Keratinocyte (primary cell): Measurements from ENCODE around the gene RSPH10B. TPM values are rescaled to one million over a fixed set of nuclear protein-coding genes. Genes with fewer than 3 reads are reported as not detected.
"Not testable (repeated sequence)": the region's sequence is repeated elsewhere in the genome, so short reads cannot be mapped to it uniquely, and the experiment has no call there.

Experiments used
- DNase-seq: peaks from one replicate; pipeline ENCODE4 v3.0.0-alpha.2; 2011; ENCODE audit warnings: low read depth, missing footprints, low spot score
- FAIRE-seq: peaks from 2 replicates; lab custom pipeline; 2011; peaks lifted over from hg19 to GRCh38; lab: Jason Lieb, UNC
- H2AFZ ChIP-seq: 2 replicates; pipeline ENCODE4 v1.6.0; 2012; ENCODE audit warnings: low read length, control low read depth, inconsistent platforms; ENCODE audit not compliant: control insufficient read depth
- H3K27ac ChIP-seq: 2 replicates; pipeline ENCODE4 v1.5.1; 2011; ENCODE audit warnings: low read length; ENCODE audit not compliant: control insufficient read depth, insufficient read depth
- H3K27me3 ChIP-seq: 3 replicates; pipeline ENCODE4 v1.6.0; 2011; ENCODE audit warnings: low read length; ENCODE audit not compliant: control insufficient read depth, insufficient read depth; ENCODE audit errors: extremely low read depth
- H3K36me3 ChIP-seq, 2 experiments: 2 replicates in 1 of 2; 3 replicates in 1 of 2; pipeline ENCODE4 v1.5.1; 2011; ENCODE audit warnings: low read length in 2 of 2, mild to moderate bottlenecking in 1 of 2; ENCODE audit not compliant: control insufficient read depth in 2 of 2, insufficient read depth in 2 of 2; ENCODE audit errors: extremely low read depth in 1 of 2
- H3K4me1 ChIP-seq: 3 replicates; pipeline ENCODE4 v1.5.1; 2011; ENCODE audit warnings: low read length; ENCODE audit not compliant: control insufficient read depth, insufficient read depth; ENCODE audit errors: extremely low read depth
- H3K4me2 ChIP-seq: 3 replicates; pipeline ENCODE4 v1.6.0; 2011; ENCODE audit warnings: low read depth, low read length; ENCODE audit not compliant: control insufficient read depth, insufficient read depth; ENCODE audit errors: extremely low read depth
- H3K4me3 ChIP-seq, 3 experiments: fragments of 200-600 bp in 1 of 3; sonication (generic) in 1 of 3; 2 replicates in 2 of 3; 3 replicates in 1 of 3; pipeline ENCODE4 v1.5.1; 2011 to 2016; ENCODE audit warnings: low read length in 3 of 3, mild to moderate bottlenecking in 3 of 3, control low read depth in 2 of 3, inconsistent platforms in 1 of 3, low read depth in 1 of 3, mixed read lengths in 1 of 3, mixed run types in 1 of 3, moderate library complexity in 1 of 3; ENCODE audit not compliant: control insufficient read depth in 2 of 3, insufficient read depth in 2 of 3; ENCODE audit errors: extremely low read depth in 1 of 3
- H3K79me2 ChIP-seq: 2 replicates; pipeline ENCODE4 v1.6.0; 2012; ENCODE audit warnings: low read length; ENCODE audit not compliant: control insufficient read depth, insufficient read depth
- H3K9ac ChIP-seq: 3 replicates; pipeline ENCODE4 v1.6.0; 2011; ENCODE audit warnings: low read length; ENCODE audit not compliant: control insufficient read depth, insufficient read depth; ENCODE audit errors: extremely low read depth
- H3K9me1 ChIP-seq: 3 replicates; pipeline ENCODE4 v1.6.0; 2011; ENCODE audit warnings: low read length; ENCODE audit not compliant: control insufficient read depth, insufficient read depth; ENCODE audit errors: extremely low read depth
- H3K9me3 ChIP-seq: 2 replicates; pipeline ENCODE4 v1.5.1; 2012; ENCODE audit warnings: low read depth, low read length; ENCODE audit not compliant: control insufficient read depth
- H4K20me1 ChIP-seq: 3 replicates; pipeline ENCODE4 v1.6.0; 2011; ENCODE audit warnings: low read length; ENCODE audit not compliant: control insufficient read depth, insufficient read depth; ENCODE audit errors: extremely low read depth
- dilution Hi-C: fragments of 300-500 bp; cut with MboI; formaldehyde crosslinking; loops from one replicate; pipeline ENCODE4 v1.7.0; 2020; ENCODE audit warnings: low sequenced_read_pairs; ENCODE audit not compliant: extremely low pct_ligation_motif_present
- polyA plus RNA-seq, 5 experiments: library from polyadenylated mRNA; depleted of rRNA in 3 of 5; stranded (reverse) in 3 of 5; stranded (forward) in 1 of 5; unstranded in 1 of 5; fragments of >200 nt; gene quantifications; 1 replicate in 1 of 5; 2 replicates in 3 of 5; 3 replicates in 1 of 5; pipeline versions ENCODE4 v1.2.1 to v1.2.3, GENCODE V29; 2011 to 2012; ENCODE audit warnings: missing spikeins in 2 of 5, low read depth in 1 of 5, low replicate concordance in 1 of 5

The RSPH10B gene
- polyA plus RNA-seq, 1 donor (not counting 4 experiments of a cell fraction or from before 2014, with no cell fraction given): not detected

- H3K4me3 ChIP-seq, dilution Hi-C loops, H3K9ac ChIP-seq, DNase-seq, H3K36me3 ChIP-seq, H3K27me3 ChIP-seq, H3K27ac ChIP-seq, H3K4me1 ChIP-seq, H4K20me1 ChIP-seq, H3K79me2 ChIP-seq, H3K9me1 ChIP-seq, H3K9me3 ChIP-seq, H2AFZ ChIP-seq, H3K4me2 ChIP-seq, FAIRE-seq: not testable (repeated sequence)
Measured at GRCh38 chr7:5924180-5924579, 46.3 kb downstream of the RSPH10B start.

- H3K4me1 ChIP-seq, H3K27ac ChIP-seq, H3K9me3 ChIP-seq, FAIRE-seq, H3K9ac ChIP-seq, H3K36me3 ChIP-seq, H3K4me3 ChIP-seq, DNase-seq, H3K79me2 ChIP-seq, H3K9me1 ChIP-seq, H3K27me3 ChIP-seq, H3K4me2 ChIP-seq, H2AFZ ChIP-seq, dilution Hi-C loops, H4K20me1 ChIP-seq: not testable (repeated sequence)
Measured at GRCh38 chr7:5916529-5916928, 54.0 kb downstream of the RSPH10B start.

GRCh38 chr7:5908835-5909234, 61.7 kb downstream of the RSPH10B start:
- DNase-seq, H3K9me1 ChIP-seq, H2AFZ ChIP-seq, FAIRE-seq, H3K79me2 ChIP-seq, H3K27me3 ChIP-seq, H3K9ac ChIP-seq, H3K36me3 ChIP-seq, H3K27ac ChIP-seq, H3K4me2 ChIP-seq, H3K4me1 ChIP-seq, H4K20me1 ChIP-seq, H3K4me3 ChIP-seq, H3K9me3 ChIP-seq, dilution Hi-C loops: not testable (repeated sequence)

GRCh38 chr7:5904726-5905125, 65.8 kb downstream of the RSPH10B start:
- H3K9me1 ChIP-seq, H3K9ac ChIP-seq, DNase-seq, H3K4me3 ChIP-seq, H3K9me3 ChIP-seq, H2AFZ ChIP-seq, H3K4me1 ChIP-seq, FAIRE-seq, H3K4me2 ChIP-seq, H3K27me3 ChIP-seq, dilution Hi-C loops, H4K20me1 ChIP-seq, H3K27ac ChIP-seq, H3K79me2 ChIP-seq, H3K36me3 ChIP-seq: not testable (repeated sequence)

GRCh38 chr7:5903002-5903401, 67.5 kb downstream of the RSPH10B start:
- dilution Hi-C loops, H3K36me3 ChIP-seq: not testable (repeated sequence)

More at GRCh38 chr7:5903002-5903401, 67.5 kb downstream of the RSPH10B start:
- DNase-seq, H3K9me3 ChIP-seq, H3K27ac ChIP-seq, H3K79me2 ChIP-seq, H3K4me1 ChIP-seq, H3K4me3 ChIP-seq, H2AFZ ChIP-seq, H3K9me1 ChIP-seq, H3K9ac ChIP-seq, H3K27me3 ChIP-seq, FAIRE-seq, H4K20me1 ChIP-seq, H3K4me2 ChIP-seq: not testable (repeated sequence)
